Ammon's horn (tissue), 1 donor: ENCODE data around the gene GABRA5.
"Not testable (repeated sequence)": the region's sequence is repeated elsewhere in the genome, so short reads cannot be mapped to it uniquely, and the experiment has no call there.

Source experiments
- DNase-seq: peaks from one replicate; pipeline ENCODE4 v3.0.0-alpha.2; 2016; ENCODE audit warnings: low spot score

Gene GABRA5

DNA sequence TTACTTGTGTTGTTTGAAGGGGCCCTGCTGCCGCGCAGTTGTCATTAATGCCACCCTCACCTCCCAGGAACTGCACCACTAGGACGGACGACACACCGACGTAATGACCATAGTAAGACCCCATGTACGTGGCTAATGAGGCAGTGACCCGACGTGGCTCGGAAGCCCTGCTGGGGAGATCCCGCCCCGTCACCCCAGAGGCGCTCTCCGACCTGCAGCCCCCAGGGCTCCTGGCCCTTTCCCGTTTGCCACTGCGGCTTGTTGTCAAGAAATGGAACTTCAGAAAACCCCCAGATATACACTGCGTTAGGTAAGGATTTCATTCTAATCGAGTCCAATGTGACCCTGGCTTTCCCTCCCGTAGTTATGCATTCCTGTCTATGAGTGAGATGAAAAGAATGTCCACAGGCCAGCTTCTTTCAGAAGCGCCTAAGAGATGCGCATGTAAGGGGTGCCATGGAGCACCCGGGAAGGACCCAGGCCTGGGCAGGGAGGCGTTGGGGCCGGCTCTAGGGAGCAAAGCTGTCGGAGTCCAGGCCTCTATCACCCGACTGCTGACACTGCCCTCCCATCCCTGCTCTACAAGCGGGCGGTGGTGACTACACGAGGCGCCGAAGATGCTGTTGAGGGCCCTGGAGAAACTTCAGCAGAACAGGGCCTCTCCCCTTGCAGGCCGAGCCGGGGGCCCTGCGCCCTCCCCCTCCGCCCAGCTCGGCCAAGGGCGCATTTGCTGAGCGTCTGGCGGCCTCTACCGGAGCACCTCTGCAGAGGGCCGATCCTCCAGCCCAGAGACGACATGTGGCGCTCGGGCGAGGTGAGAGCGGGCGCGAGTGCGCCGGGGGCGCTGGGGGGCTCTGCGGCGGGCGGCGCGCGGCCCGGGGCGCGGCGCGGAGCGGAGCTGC lies at the start of gene GABRA5:
Gene GABRA5, plus strand, starts transcription at position 765 of the 902 bp plus-strand sequence. CDS start 2,187 bp downstream, outside the sequence.
- peak; percentile 43 for DNase-seq

DNA sequence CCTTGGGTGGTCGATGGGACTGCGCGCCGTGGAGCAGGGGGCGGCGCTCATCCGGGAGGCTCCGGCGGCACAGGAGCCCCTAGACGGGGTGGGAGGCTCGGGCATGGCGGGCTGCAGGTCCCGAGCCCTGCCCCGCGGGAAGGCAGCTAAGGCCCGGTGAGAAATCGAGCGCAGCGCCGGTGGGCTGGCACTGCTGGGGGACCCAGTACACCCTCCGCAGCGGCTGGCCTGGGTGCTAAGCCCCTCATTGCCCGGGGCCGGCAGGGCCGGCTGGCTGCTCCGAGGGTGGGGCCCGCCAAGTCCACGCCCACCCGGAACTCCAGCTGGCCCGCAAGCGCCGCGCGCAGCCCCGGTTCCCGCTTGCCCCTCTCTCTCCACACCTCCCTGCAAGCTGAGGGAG lies 35.7 kb upstream of the GABRA5 start:
- DNase-seq, result not testable (repeated sequence)

DNA sequence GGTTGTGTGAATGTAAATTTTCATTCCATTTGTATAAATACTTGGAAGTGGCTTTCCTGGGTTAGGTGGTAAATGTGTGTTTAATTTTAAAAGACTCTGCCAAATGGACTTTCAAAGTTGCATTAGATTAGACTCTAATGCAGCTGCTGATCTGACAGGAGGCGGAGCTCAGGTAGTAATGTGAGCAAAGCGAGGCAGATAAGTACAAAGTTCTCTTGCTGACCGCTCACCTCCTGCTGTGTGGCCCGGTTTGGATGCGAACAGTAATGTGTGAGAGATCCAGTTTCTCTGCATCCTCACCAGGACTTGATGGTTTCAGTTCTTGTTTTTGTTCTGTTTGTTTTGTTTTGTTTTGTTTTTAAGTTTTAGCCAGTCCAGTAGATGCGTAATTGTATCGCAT lies 34.9 kb upstream of the GABRA5 start:
- no peak for DNase-seq

- DNase-seq, result no peak
These were observed 28.0 kb upstream of the GABRA5 start for GRCh38 chr15:26838742-26839460.

DNA sequence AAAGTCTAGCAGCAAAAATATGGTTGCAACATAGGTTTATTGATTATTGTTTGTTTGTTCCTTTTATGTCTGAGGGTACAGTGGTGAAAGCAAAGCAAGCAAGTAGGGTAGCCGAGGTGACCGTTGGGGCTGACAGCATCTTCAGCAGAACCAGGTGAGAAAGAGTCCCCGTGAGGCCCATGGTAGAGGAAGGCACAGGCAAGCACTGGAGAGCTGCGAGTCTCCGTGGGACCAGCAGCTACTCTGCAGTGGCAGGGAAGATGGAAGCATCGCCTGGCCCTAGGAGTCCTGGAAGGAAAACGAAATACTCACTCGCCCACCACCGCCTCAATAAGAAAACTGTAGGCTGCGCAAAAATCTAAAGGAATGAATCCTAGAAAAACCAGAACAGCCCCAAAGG lies 25.3 kb upstream of the GABRA5 start:
- DNase-seq, result no peak

DNA sequence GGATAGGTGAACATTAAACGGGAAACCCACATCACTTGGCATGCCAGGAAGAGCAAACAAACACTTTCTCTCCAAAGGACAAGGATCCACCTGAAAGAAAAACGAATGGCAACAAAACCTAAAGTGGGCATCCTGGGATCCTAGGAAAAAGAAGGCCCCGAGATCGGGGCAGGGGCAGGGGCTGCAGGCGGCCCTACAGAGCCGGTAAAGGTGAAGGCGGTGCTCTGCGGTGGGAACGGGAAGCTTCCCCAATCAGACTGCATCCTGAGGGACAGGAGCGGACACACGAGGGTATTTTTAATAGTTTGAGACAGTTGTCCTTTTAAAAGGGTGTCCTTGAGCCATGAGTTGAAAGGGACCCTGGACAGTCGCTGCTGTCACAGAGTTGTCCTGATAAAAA lies 24.9 kb upstream of the GABRA5 start:
- DNase-seq, result no peak

- no peak for DNase-seq
These were observed 24.5 kb upstream of the GABRA5 start for GRCh38 chr15:26842391-26842790.

GRCh38 chr15:26844901-26845300 lies 22.0 kb upstream of the GABRA5 start:
- no peak for DNase-seq

- DNase-seq, result no peak
These were observed 18.4 kb upstream of the GABRA5 start for GRCh38 chr15:26848498-26848897.

DNA sequence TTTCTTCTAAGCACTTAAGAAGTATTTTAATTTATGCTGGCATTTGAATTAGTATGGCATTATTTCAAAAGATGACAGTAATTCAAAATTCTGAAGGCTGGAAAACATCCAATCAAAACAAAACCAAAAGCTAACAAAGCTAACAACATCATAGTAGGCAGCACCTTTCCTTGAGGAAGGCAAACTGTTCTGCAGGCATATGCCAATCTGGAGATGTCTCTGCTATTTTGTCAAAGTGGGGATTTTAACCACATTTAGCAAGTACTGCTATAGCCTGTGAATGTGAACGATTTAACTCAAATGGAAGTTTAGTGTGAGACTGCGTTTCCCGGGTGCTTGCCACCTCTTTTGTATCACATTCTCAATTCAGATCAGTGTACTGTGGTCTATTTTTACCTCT lies 16.7 kb upstream of the GABRA5 start:
- DNase-seq, result no peak

DNA sequence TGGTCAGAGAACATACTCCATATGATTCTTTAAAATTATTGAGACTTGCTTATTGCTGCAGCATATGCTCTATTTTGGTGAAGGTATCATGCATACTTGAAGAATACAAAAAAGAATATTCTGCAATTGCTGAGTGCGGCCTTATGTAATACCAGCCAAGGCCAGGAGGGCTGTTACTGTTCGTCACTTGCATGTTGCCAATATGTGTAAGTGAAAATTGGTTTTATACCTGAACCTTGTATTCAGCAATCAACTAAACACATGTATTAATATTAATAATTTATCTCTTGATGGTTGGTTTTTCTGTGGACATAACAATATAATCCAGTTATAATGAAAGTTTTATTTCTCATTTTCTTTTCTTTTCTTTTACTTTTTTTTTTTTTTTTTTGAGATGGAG lies 13.9 kb upstream of the GABRA5 start:
- no peak for DNase-seq

DNA sequence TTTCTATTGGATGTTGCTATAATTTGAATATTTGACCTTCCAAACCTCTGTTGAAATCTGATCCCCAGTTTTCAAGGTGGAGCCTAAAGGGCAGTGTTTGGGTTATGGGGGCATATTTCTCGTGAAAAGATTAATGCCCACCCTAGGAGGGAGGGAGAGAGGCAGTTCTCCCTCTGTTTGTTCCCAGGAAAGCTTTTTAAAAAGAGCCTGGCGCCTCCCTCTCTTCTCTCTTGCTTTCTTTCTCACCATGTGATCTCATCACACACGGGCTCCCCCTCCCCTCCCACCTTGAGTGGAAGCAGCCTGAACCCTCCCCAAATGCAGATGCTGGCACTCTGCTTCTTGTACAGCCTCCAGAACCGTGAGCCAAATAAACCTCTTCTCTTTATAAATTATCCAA lies 12.4 kb upstream of the GABRA5 start:
- no peak for DNase-seq

- DNase-seq, result peak; percentile 77
These were observed 2.1 kb upstream of the GABRA5 start for GRCh38 chr15:26864664-26865191.

DNA sequence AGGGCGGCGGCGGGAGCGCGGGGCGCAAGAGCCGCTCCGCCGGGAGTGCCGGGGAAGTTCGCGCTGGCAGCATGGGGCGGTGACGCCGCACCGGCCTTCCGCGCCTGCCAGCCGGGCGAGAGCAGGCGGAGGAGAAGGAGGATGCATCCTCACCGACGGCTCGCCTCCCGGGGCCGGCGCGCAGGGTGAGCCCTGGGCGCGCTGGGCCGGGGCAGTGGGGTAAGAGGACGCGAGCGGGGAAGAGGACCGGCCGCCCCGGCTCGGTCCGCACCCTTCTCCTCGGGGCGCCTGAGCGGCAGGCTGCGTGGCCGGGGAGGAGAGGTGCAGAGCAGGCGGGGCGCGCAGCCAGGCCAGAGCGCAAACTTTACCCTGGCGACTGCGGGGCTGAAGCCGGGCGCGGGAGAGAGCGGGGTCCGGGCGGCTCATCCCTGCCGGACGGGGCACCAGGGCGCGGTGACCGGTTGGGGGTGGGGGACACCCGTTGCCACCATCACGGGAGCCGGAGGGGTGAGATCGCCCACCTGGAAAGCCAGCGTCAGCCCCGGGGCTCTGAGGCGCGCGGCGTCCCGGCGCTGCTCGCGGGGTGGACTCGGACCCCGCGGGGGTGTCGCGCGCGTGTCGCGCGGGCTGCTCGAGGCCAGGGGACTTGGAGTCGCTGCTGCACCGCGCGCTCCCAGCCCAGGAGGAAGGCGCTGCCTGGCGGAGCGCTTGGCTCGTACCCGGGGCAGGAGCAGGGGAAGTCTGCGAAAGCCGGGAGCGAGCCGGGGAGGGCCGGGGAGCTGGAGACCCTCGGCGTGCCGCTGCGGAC lies 542 bp downstream of the GABRA5 start:
- no peak for DNase-seq

DNA sequence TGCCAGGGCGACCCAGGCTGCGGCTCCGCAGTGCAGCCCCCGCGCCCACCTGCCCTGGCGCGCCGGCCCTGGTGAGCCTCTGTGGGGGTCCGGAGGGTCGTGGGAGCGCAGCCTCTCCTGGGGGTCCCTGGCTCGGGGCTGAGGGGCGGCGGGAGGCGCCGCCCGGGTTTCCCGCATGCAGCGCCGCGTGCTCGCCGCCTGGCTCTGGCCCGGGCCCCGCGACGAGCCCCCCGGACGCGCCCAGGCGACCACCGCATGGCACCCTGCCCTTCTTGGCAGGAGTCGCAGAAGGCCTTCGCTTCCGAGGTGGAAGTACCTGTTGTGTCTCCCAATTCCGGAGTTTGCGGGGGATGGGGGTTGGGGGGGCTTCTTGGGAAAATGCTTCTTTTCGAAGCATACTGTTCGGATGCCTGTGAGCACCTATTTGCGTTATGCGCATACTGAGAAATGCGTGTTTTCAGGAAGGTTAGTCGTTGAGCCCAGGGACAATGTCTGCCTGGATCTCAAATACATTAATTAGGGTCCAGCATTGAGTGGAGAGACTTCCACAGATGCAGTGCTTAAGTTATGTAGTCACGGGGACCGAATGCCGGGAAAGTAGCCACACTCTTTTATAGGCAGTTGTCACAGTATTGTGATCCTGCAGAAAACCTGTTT lies 1.3 kb downstream of the GABRA5 start:
- no peak for DNase-seq

DNA sequence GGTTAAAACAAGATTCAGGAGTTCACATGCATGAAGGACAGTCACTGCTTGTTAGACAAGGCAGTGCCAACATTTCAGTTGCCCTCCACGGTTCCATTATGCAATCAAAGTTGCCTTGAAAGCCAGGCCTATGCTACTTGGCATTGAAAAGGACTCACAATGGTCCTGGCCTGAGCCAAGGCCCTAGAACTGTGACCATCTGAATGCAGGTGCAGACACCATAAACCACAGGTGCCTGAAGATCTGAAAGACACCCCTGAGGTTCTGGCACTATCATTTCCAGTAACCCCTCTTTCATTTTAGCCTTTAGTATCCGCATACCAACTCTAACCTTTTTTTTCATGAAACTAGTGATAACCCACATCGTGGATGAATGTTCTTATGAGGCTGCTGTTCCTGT lies 2.8 kb downstream of the GABRA5 start:
- DNase-seq, result no peak

DNA sequence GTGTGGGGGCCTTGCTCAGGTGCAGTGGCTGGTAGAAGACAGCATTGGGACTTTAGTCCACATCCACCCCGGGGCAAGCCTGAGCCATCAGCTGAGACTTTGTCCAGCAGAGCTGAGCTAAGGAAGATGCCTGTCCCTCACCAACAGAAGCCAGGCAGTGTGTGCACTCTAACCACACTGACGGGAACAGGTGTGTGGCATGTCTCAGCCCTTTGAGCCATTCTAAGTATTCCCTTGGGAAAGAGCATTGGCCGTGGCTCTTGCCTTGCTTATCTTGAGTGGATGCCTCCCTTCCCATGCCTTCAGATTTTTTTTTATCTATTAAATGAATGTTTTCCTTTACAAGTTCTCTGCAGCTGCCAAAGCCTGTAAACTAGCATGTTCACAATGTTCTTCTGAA lies 3.5 kb downstream of the GABRA5 start:
- no peak for DNase-seq

DNA sequence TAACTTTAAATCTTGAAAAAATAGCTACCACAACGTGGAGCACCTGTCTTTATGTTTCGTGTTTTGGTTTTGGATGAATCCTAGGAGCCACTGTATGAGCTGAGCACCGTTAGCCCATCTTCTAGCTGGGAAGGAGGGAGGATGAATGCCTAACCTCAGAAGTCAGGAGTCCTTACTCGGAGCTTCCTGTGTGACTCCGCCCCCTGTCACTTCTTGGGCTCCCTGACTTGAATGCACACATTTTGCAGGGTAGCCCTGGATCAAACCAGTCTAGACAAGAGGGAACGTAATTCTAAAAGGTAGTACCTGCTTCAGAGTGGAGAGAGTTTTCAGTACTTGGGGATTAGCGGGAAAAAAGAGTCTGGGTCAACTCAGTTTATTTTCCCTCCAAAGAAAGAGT lies 5.3 kb downstream of the GABRA5 start:
- DNase-seq, result no peak

GRCh38 chr15:26873846-26874245 lies 7.0 kb downstream of the GABRA5 start:
- DNase-seq, result peak; percentile 77

GRCh38 chr15:26874774-26875475 lies 8.1 kb downstream of the GABRA5 start:
- no peak for DNase-seq

DNA sequence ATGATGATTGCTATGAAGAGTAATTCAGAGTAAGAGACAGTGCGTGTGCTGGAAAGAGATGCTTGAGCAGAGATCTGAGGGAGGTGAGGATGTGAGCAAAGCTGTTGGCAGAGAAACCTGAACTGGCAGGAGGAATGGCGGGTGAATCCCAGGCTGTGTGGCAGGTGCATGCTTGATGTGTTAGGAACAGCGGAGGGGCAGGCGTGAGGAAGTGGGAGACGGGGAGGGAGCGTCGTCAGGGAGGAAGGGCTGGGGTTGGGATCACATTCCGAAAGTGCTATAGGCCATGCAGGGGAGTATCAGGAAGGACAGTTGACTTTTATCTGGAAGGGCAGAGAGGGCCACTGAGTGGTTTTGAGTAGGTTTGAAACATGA lies 8.6 kb downstream of the GABRA5 start:
- no peak for DNase-seq
